ENCODE measurements around the gene CTH.
"Not testable (repeated sequence)": the region's sequence is repeated elsewhere in the genome, so short reads cannot be mapped to it uniquely, and the experiment has no call there.

Gene CTH

GRCh38 chr1:70409136-70409535 lies 1.9 kb upstream of the CTH start:
- DNase-seq (ENCODE audit: low read depth in 2 of 2), result no peak

DNA sequence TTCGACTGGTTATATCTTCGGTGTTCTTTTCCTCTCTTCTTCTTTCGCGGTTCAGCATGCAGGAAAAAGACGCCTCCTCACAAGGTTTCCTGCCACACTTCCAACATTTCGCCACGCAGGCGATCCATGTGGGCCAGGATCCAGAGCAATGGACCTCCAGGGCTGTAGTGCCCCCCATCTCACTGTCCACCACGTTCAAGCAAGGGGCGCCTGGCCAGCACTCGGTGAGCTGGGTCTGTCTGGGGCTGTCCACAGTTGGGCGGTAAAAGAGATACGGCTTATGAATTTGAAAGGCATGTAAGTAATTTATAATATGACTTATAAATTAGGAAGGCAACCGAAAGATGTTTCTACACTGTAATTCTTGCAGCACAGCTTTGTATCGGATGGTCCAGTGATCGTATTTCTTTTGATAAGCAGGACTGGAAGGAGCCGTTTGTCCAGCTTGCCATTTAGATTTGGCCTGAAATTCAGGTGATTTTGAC lies 334 bp downstream of the CTH start:
- no peak for DNase-seq (ENCODE audit: low read depth in 2 of 2)

DNA sequence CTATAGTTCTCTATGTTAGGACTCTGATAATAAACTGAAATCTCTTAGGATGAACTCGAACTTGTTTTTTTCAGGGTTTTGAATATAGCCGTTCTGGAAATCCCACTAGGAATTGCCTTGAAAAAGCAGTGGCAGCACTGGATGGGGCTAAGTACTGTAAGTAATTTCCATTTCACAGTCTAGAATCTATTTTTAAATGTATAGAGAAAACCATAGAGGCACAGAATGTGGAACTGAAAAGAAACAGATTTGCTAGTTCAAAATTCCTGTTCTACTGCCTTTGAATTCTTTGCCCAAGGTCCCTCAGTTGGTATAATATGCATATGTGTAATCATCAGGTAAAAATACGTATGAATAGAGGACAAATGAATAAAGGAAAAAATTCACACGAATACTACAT lies 4.8 kb downstream of the CTH start:
- DNase-seq (ENCODE audit: low read depth in 2 of 2), result no peak

- DNase-seq (ENCODE audit: low read depth in 2 of 2), result not testable (repeated sequence)
Measured at GRCh38 chr1:70418973-70419734, 8.1 kb downstream of the CTH start.

GRCh38 chr1:70420320-70420719 lies 9.3 kb downstream of the CTH start:
- no peak for DNase-seq (ENCODE audit: low read depth in 2 of 2)

DNA sequence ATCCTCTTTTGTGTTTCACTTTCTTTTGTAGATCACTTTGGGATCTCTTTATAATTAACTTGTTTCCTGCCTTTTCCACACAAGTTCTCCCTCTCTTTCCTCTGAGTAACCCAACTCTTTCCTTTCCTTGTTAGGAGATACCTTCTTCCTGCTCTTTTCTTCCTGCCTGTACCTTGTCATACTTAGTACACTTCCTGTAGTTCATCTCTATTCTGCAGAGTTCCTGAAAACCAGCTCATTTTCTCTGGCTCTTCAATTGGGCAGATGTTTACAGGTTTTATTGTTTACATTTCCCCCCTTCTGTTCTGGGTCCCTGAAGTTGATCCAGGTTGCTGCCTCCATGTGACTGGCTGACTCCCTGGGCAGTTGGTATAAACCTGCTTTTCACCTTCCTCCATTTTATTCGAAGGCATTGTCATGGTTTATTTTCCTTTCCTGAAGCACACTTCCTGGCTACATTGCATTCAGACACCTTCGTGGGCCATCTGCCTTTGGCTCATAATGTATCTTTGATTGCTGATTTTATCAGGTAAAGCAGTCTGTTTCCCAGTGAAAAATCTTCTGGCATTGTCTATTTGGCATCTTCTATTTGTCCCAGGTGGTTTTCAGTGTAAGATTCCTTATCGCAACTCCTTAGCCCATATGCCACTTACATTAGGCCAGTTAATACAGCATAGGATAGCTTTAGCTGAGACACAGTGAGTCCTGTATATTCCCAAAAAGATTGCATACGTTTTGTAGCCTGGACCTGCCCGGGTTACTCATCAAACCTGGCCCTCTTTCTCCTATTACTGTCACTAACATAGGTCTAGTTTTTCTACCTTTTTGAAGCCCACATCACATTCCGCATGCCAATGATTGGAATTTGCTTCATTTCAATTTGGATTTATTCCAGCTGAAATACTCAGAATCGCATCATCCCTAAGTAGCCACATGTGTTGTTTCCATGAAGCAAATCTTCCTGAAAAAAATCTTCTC lies 15.4 kb downstream of the CTH start:
- DNase-seq (ENCODE audit: low read depth in 2 of 2), result no peak

- no peak for DNase-seq (ENCODE audit: low read depth in 2 of 2)
Measured at GRCh38 chr1:70427976-70428375, 16.9 kb downstream of the CTH start.

- no peak for DNase-seq (ENCODE audit: low read depth in 2 of 2)
Measured at GRCh38 chr1:70429219-70429618, 18.2 kb downstream of the CTH start.

GRCh38 chr1:70429757-70430156 lies 18.7 kb downstream of the CTH start:
- DNase-seq (ENCODE audit: low read depth in 2 of 2), result no peak

DNA sequence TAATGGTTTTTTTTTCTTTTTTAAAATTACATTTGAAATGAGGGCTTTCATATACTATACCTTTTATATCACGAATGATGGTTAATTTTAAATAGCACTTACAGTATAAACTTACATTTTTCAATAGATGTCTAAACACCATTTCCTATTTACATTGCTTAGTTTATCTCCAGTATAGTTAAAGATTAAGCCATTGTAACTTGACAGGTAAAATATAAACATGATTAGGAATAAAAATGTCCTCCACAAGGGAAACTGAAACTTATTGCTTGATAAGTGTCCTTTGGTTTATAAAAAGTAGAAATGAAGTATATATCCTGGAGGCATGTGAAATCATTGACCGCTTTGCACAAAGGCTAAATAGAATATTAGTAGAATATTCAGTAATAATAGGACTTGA lies 20.2 kb downstream of the CTH start:
- no peak for DNase-seq (ENCODE audit: low read depth in 2 of 2)

DNA sequence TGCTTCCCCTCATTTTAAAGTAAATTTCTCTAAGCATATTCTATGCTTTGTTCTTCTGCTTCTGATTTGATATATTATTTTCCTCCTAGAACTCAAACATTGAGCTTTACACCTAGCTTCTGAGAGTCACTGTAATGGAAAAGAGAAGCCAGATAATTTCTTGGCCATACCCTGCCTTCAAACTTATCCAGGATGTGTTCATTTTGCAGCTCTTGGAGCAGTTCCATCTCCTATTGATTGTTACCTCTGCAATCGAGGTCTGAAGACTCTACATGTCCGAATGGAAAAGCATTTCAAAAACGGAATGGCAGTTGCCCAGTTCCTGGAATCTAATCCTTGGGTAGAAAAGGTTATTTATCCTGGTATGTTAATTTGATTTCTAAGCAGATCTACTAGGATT lies 20.8 kb downstream of the CTH start:
- DNase-seq (ENCODE audit: low read depth in 2 of 2), result no peak

GRCh38 chr1:70434253-70434859 lies 23.3 kb downstream of the CTH start:
- DNase-seq (ENCODE audit: low read depth in 2 of 2), result no peak

GRCh38 chr1:70436622-70437251 lies 25.7 kb downstream of the CTH start:
- DNase-seq (ENCODE audit: low read depth in 2 of 2), result no peak

- DNase-seq (ENCODE audit: low read depth in 2 of 2), result no peak
Measured at GRCh38 chr1:70438529-70438928, 27.5 kb downstream of the CTH start.

GRCh38 chr1:70440642-70441391 lies 29.7 kb downstream of the CTH start:
- no peak for DNase-seq (ENCODE audit: low read depth in 2 of 2)

GRCh38 chr1:70441392-70442035 lies 30.4 kb downstream of the CTH start:
- DNase-seq (ENCODE audit: low read depth in 2 of 2), result no peak

DNA sequence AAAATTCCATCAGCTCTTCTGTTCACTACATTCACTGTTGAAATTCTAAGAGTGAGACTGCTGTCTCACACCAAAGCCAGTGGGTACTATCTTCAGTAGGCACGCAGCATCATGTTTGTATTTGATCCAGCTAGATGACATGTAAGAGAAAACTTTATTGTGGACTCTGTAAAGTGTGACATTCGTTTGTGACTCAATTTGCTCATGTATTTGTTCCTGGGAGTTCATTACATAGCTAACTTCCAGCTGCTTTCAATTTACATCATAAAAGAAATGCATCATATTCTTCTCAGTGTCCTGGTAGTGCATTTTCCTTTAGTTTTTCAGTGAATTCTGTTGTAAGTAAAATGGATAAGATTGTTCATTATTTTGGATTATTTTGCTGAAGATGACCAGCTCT lies 31.4 kb downstream of the CTH start:
- no peak for DNase-seq (ENCODE audit: low read depth in 2 of 2)

DNA sequence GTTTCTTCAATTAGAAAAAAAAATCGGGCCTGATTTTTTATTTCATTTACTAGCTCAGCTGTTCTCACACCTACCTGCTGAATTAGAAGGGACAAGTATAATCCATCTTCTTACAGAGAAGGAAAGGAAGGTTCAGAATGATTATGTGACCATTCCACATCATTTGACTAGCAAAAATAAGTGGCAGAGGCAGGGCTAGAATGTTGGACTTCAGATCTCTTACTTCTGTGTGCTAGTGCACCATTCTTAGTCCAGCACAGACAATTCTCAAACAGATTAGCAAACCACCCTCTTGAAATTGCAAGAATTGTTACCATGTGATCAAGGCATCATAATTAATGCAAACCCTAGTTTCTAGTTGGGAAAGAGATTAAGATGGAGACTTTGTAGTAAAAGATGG lies 32.7 kb downstream of the CTH start:
- DNase-seq (ENCODE audit: low read depth in 2 of 2), result no peak

DNA sequence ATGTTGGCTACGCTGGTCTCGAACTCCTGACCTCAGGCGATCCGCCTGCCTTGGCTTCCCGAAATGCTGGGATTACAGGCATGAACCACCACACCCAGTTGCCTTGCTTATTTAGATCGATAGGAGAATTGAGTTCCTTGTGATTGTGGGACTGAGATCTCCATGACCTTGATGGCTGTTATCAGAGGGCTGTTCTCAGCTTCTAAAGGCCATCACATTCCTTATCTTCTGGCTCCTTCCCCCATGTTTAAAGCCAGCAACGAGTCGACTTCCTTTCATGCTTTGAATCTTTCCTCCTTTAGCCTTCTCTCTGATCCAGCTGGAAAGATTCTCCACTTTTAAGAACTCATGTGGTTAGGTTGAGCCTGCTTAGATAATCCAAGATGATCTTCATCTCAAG lies 38.0 kb downstream of the CTH start:
- DNase-seq (ENCODE audit: low read depth in 2 of 2), result no peak

GRCh38 chr1:70452164-70452939 lies 41.3 kb downstream of the CTH start:
- not testable (repeated sequence) for DNase-seq (ENCODE audit: low read depth in 2 of 2)
